Mesodermal cell (in vitro differentiated cells): ENCODE measurements around the gene GPC1.

Experiments
- H3K27ac ChIP-seq: 2 replicates; pipeline ENCODE4 v1.7.0; 2013; ENCODE audit warnings: mild to moderate bottlenecking, low read depth, low read length, moderate library complexity; ENCODE audit not compliant: severe bottlenecking
- H3K36me3 ChIP-seq: 2 replicates; pipeline ENCODE4 v1.7.1; 2013; ENCODE audit warnings: mild to moderate bottlenecking, low read length, moderate library complexity; ENCODE audit not compliant: control insufficient read depth, insufficient read depth
- H3K4me1 ChIP-seq: one replicate; pipeline ENCODE4 v1.7.1; 2013; ENCODE audit warnings: mild to moderate bottlenecking, low read length; ENCODE audit not compliant: insufficient read depth, control insufficient read depth, poor library complexity, severe bottlenecking
- H3K4me3 ChIP-seq: 2 replicates; pipeline ENCODE4 v1.7.0; 2013; ENCODE audit warnings: low read length, control low read depth, mild to moderate bottlenecking; ENCODE audit not compliant: insufficient read depth, poor library complexity, severe bottlenecking; ENCODE audit errors: extremely low read depth
- H3K9me3 ChIP-seq: 2 replicates; pipeline ENCODE4 v1.7.1; 2013; ENCODE audit warnings: mild to moderate bottlenecking, low read length, moderate library complexity; ENCODE audit not compliant: control insufficient read depth
- WGBS, 2 experiments: methylation state at CpG; one replicate each; pipeline ENCODE4 v1.1.5; 2013; ENCODE audit warnings: missing lambda C conversion rate in 2 of 2; ENCODE audit not compliant: insufficient coverage in 2 of 2; 5-methylcytosine and 5-hydroxymethylcytosine counted together

Gene GPC1

DNA sequence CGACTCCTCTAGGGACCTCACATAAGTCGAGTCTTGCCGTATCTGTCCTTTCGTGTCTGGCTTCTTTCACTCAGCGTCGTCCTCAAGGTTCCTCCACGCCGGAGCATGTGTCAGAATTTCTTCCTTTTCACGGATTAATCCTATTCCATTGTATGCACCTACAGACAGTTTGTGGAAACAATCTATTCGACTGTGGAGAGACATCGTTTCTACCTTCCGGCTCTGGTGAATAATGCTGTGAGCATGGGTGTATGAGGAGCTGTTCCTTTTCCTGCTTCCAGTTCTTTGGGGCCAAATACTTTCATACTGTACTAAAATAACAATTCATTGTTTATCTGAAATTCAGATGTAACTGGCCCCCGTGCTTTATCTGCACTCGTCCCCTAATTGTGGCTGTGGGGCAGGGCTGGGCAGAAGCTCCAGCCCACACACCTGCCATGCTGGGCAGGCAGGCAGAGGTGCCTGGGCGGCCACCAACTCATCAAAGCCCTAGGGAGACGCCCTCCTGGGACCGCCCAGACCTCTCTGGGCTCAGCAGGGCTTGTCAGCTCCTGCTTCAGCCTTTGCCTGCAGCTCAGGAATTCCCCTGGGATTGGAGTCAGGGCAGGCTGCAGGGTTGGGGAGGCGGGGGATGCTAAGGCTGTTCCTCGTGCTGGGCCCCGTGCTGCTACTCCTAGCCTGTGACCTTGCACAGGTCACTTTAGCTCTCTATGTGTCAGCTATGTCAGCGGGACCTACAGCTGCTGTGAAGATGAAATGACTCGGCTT lies 14.5 kb downstream of the GPC1 start:
- peaks cover 35% of the 10 kb centered on the region for H3K4me1 ChIP-seq
- no peak overlapping the region for H3K27ac ChIP-seq
- H3K9me3 ChIP-seq: no peaks in the 10 kb centered on the region
- H3K4me3 ChIP-seq: no peak overlapping the region
- WGBS, 2 experiments: 66 to 69% methylated on average over 16 to 19 of the region's 22 CpGs
- peaks cover 8% of the 10 kb centered on the region for H3K36me3 ChIP-seq

DNA sequence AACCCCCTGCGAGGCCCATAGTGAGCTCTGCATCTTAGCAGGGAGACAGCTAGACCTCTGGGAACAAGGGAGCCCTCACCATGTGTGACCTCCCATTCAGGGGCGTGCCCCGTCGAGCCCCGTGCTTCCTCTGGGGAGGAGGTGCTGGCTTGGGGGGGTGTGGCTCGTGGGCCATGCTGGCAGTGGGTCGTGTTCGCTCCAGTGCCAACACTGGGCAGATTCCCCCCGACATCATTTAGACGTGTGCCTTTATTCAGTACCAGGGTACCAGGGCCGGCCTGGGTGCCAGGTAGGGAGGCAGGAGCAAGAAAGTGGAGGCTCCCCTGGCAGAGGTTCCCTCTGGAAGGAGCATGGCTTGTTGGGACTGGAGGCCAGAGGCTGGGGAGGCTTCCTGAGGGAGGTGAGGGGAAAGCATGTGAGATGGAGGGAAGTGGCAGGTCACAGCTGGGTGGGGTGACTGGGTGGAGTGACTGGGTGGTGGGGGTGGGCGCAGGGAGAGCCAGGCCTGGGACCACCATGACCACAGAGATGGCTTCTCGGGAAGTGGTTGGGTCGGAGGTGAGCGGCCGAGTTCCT lies 15.2 kb downstream of the GPC1 start:
- 82 to 85% methylated on average over 9 to 16 of the region's 16 CpGs for WGBS, 2 experiments
- Histone ChIP-seq H3K4me1 (peaks cover 41% of the 10 kb centered on the region), H3K27ac (no peak overlapping the region), H3K4me3 (no peak overlapping the region), H3K9me3 (no peaks in the 10 kb centered on the region), H3K36me3 (peaks cover 4% of the 10 kb centered on the region)

DNA sequence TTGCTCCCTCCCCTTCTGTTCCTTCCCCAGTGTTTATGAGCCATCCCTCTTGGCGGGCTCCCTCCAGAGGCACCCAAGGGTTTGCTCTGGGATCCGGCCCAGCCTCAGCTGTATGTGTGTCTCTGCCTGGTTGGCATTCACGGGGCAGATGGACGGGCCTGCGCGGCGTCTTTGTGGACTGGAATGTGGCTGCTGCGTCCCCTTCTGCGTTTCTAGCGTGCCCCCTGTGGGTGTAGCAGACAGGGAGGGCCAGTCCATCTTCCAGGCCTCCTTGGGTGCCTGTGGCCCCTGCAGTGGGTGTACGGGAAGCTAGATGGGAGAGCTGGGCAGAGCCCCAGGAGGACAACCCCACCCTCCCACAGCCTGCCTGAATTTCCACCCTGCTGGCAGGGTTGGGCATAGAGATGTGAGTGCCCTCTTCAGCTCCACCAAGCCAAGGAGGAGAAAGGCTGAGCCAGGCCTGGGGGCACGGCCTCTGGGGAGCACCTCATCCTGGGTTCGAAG lies 15.7 kb downstream of the GPC1 start:
- Histone ChIP-seq H3K36me3 (no peaks in the 10 kb centered on the region), H3K4me1 (peaks cover 42% of the 10 kb centered on the region), H3K4me3 (no peak overlapping the region), H3K27ac (no peak overlapping the region), H3K9me3 (no peaks in the 10 kb centered on the region)
- 89 to 95% methylated on average over 10 to 11 of the region's 13 CpGs for WGBS, 2 experiments

DNA sequence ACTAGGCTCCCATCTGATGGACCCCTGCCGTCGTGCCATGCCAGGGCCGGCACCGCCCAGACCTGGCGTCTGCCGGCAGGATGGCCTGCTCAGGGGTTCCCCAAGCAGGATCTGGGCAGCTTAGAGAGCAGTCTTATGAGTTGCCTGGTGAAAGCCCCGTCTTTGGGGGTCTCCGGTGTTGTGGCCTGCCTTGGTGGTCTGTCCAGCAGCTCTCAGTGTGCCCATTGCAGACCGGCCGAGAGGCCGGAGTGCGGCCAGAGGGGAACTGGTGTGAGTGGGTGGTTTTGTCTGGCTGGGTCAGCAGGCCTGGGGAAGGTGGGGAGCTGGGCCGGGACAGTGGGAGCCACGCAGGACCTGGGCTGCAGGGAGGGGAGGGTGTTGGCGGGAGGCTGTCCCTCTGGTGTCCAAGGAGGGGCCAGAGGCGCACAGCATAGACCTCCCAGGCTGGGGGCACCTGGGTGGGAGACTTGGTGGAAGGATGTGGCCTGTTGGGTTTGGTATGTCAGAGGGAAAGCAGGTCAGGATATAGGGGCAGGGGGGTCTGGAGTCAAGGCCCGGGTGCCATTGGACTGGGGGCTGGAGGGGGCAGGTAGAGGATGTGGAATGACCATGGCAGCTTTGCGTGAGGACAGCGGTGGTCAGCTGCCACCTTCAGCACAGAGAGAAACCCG lies 16.5 kb downstream of the GPC1 start:
- Histone ChIP-seq H3K4me3 (peak overlapping the region; percentile 47), H3K4me1 (peaks cover 50% of the 10 kb centered on the region), H3K9me3 (no peaks in the 10 kb centered on the region), H3K27ac (no peak overlapping the region), H3K36me3 (no peaks in the 10 kb centered on the region)
- WGBS, 2 experiments: 60 to 68% methylated on average over 18 to 20 of the region's 20 CpGs

DNA sequence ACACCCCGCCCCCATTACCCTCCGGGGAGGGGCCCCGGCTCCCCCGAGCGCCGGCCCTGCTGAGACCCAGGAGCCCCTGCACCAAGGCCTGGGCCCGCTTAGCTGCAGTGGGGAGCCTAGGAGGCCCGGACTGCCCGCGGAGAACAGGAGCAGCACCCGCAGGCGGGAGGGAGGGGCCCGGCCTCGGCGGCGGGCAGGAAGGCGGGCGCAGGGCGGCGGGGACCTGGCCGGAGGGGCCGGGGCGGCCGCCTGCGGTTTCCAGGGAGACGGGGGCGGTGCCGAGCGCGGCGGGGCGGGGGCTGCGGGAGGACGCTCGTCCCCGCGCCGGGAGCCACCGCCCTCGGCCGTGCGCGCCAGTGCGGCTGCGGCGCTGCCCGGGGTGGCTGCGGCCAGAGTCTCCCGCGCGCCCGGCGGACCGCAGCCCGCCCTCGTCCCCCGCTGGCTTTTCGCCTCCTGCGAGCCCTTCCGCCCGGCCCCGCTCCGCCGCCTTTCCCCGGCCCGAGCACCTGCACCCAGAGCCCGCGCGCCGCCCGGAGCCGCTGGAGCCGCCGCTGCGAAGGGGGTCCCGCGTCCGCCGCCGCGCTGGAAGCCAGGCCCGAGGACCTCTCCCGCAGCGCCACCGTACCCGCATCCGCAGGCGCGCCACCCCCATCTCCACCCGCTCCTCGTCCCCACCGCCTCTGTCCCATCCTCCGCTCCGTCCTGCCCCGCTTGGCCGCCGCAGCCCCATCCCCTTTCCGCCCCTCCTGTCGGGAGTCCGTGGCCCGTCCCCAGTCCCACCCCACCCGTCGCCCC lies 17.2 kb downstream of the GPC1 start:
- 0% methylated on average over 63 to 69 of the region's 103 CpGs for WGBS, 2 experiments
- no peaks in the 10 kb centered on the region for H3K9me3 ChIP-seq
- H3K27ac ChIP-seq: no peak overlapping the region
- no peaks in the 10 kb centered on the region for H3K36me3 ChIP-seq
- H3K4me1 ChIP-seq: peaks cover 57% of the 10 kb centered on the region
- H3K4me3 ChIP-seq: peak overlapping the region; percentile 47

DNA sequence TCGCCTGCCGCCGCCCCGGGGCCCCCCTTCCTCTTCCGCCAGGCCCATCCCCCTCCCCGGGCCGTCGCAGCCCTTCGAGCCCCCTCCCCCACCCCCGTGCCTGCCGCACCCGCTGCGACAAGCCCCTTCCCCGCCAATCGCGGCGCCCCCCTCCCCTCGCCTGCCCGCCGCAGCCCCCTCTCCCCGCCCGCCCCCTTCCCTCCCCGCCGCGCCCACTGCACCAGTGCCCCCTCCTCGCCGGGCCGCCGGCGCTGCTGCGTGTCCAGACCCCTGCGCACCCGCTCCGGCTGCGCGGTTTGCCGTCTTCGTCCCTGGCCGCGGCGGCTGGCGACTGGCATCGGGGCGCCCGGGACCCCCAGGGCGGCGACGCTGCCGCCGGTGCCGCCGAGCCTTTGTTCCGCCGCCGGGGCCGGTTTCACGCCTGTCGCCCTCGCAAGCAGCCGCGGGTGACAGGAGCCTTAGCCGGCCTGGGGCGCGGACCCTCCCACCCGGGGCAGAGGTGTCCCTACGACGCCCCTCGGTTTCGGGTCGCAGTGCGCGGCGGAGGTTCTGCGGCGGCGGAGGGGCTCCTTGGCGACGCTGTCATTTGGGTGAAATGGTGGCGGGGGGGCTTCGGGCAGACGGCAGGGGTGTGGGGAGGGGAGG lies 18.1 kb downstream of the GPC1 start:
- Histone ChIP-seq H3K4me3 (peak overlapping the region; percentile 24), H3K9me3 (no peaks in the 10 kb centered on the region), H3K27ac (no peak overlapping the region), H3K4me1 (peaks cover 65% of the 10 kb centered on the region), H3K36me3 (no peaks in the 10 kb centered on the region)
- WGBS, 2 experiments: 0 to 2% methylated on average over 39 to 41 of the region's 81 CpGs

DNA sequence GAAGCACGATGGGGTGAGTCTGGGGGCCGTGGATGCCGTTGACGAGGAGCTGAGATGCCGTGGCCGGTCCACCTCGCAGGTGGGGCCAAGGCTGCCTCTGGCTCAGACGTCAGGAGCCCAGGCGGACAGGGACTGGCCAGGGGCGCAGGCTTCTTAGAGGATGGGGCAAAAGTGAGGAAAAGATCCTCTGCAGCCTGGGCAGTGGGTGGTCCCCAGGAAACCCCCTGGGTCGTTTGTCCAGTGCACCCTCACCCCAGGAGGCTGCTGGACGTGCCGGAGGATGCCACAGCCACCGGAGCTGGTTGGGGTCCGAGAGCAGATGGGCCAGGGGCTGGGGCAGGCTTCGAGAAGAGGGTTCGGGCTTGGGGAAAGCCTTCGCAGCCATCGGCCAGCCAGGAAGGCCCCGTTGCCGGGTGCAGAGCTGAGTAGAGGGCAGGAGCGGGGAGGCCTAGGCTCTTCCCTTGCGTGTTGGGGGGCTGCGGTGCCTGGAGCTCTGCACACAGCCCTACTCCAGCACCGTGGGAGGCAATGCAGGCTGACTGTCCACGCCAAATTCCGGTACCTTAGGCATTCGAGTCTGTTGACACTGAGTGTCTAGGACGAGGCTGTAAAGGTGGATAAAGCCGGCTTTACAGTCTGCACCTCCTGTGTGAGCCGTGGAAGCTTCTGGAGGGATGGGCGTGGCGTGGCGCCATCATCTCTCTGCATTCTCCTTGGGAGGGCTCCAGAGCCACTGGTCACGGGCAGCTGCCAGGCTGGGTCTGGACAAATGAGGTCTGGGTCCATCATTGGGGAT lies 18.8 kb downstream of the GPC1 start:
- H3K27ac ChIP-seq: no peak overlapping the region
- H3K4me3 ChIP-seq: peak overlapping the region; percentile 24
- H3K9me3 ChIP-seq: no peaks in the 10 kb centered on the region
- H3K36me3 ChIP-seq: peaks cover 5% of the 10 kb centered on the region
- peaks cover 64% of the 10 kb centered on the region for H3K4me1 ChIP-seq
- WGBS, 2 experiments: 20 to 31% methylated on average over 27 to 35 of the region's 35 CpGs

DNA sequence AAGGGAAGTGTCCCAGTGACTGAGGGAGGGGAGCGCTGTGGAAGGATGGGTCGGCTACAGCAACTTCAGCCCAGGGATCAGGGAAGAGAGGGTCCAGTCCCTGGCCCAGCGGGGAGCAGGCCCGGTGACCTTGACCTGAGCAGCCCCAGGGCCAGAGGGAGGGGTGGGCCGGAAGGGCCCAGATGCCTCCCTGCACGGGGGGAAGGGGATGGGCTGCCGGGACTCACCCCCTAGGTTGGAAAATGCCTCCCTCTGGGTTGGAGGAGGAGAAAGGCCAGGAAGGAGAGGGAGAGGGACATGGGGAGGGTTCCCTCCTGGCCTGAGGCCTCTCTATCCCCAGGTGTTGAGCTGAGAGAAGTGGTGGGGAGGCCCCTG lies 19.8 kb downstream of the GPC1 start:
- H3K4me1 ChIP-seq: peaks cover 55% of the 10 kb centered on the region
- H3K27ac ChIP-seq: no peak overlapping the region
- 0 to 4% methylated on average over 5 of the region's 7 CpGs for WGBS, 2 experiments
- no peak overlapping the region for H3K4me3 ChIP-seq
- peaks cover 7% of the 10 kb centered on the region for H3K36me3 ChIP-seq
- no peaks in the 10 kb centered on the region for H3K9me3 ChIP-seq

DNA sequence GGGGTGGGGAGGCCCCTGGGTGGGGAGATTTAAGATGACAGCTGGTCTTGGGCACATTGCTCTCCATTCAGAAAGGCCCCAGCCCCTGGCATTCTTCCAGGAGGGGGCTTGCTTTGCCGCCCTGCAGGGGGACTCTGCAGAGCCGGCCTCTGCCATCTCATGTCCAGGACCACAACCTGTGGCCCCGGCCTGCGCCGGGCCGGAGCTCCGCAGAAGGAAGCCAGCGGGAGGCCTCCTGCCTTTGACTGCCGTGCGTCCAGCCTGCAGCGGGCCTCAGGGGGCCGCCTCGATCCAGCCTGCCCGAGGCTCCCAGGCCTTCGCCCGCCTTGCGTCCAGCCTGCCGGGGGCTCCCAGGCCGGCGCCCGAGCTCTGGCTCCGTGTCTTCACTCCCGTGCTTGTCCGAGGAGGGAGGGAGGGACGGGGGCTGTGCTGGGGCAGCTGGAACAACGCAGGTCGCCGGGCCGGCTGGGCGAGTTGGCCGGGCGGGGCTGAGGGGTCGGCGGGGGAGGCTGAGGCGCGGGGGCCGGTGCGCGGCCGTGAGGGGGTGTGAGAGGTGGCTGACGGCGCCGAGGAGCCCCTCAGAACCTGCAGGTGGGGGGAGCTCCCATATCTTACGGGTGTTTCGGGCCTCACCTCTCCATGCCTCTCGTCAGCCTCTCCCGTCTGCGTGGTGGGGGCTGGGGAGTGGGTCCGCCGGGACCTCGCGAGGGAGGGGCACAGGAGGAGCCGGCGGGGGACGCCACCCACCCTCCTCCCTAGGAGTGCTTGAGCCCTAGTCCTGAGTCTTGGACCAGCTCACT lies 20.4 kb downstream of the GPC1 start:
- Histone ChIP-seq H3K36me3 (peaks cover 12% of the 10 kb centered on the region), H3K9me3 (no peaks in the 10 kb centered on the region), H3K4me1 (peaks cover 51% of the 10 kb centered on the region), H3K4me3 (no peak overlapping the region), H3K27ac (no peak overlapping the region)
- 14 to 20% methylated on average over 19 to 25 of the region's 55 CpGs for WGBS, 2 experiments
